ENCODE data around the gene GAS7. TPM values are rescaled to one million over a fixed set of nuclear protein-coding genes. Genes with fewer than 3 reads are reported as not detected.
A peak's percentile ranks its signal among the peaks of the same experiment; 100 is the strongest.

The GAS7 gene
- polyA plus RNA-seq, 1 experiment: 1.4 TPM

DNA sequence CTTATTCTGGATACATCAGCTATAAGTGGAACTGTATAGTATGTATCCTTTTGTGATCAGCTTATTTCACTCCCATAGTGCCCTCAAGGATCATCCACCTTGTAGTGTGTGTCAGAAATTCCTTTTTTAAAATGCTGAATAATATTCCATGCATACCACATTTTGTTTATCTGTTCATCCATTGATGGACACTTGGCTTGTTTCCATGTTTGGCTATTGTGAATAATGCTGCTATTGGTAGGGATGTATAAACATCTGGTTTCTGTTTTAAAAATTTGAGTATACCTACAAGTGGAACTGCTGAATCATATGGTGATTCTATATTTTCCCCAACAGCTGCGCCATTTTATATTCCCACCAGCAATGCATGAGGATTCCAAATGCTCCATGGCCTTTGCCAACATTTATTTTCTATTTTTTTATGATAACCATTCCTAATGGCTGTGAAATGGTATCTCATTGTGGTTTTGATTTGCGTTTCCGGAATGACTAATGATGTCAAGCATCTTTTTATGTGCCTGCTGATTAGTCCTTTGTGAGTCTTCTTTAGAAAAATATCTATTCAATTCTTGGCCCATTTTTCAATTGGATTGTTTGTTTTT is 304.9 kb downstream of the GAS7 start:
- DNase-seq (ENCODE audit: low read depth): no peak
- Histone ChIP-seq H3K4me3 (ENCODE audit: low read depth, low read length) (no peak overlapping the region), H3K27me3 (ENCODE audit: control insufficient read depth, insufficient read depth, low read length) (no peaks in the 10 kb centered on the region; the same call in none of the 2 replicates), H3K36me3 (ENCODE audit: control insufficient read depth, insufficient read depth, low read length) (no peaks in the 10 kb centered on the region)
- TF ChIP-seq, protein P1, sequence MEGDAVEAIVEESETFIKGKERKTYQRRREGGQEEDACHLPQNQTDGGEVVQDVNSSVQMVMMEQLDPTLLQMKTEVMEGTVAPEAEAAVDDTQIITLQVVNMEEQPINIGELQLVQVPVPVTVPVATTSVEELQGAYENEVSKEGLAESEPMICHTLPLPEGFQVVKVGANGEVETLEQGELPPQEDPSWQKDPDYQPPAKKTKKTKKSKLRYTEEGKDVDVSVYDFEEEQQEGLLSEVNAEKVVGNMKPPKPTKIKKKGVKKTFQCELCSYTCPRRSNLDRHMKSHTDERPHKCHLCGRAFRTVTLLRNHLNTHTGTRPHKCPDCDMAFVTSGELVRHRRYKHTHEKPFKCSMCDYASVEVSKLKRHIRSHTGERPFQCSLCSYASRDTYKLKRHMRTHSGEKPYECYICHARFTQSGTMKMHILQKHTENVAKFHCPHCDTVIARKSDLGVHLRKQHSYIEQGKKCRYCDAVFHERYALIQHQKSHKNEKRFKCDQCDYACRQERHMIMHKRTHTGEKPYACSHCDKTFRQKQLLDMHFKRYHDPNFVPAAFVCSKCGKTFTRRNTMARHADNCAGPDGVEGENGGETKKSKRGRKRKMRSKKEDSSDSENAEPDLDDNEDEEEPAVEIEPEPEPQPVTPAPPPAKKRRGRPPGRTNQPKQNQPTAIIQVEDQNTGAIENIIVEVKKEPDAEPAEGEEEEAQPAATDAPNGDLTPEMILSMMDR (IDR thresholded peaks at IDR 0.05; ENCODE audit: insufficient read depth, low read depth, low read length): no peak
- ChIA-PET POLR2A (no interaction called here), CTCF (interaction anchor here (0.6 kb wide), 1 partner anchor 94 kb away, joined by 5 read pairs; no protein-coding TSS in a partner anchor)

DNA sequence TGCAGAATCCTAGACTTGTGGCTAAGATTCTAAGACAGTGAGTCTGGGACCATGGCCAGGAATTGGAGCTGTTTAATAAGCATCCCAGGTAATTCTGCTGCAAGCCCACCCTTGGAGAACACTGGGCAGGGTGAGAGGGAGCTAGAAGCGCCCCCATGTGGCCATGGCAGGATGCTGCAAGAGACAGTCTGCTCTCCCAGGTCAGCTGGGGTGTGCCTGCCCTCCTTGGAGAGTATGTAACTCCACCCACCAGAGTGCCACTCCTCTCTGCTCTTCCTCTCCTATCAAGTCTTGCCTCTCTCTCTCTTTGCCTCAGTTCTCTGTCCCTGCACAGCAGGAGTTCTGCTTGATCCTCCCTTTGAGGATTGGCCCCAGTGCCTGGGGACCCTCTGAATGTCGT is 308.3 kb downstream of the GAS7 start:
- TF ChIP-seq, protein P1 (IDR thresholded peaks at IDR 0.05; ENCODE audit: insufficient read depth, low read depth, low read length): peak; percentile 56
- Histone ChIP-seq H3K36me3 (ENCODE audit: control insufficient read depth, insufficient read depth, low read length) (no peaks in the 10 kb centered on the region), H3K27me3 (ENCODE audit: control insufficient read depth, insufficient read depth, low read length) (peaks cover 2% of the 10 kb centered on the region; the same call in 1 of the 2 replicates), H3K4me3 (ENCODE audit: low read depth, low read length) (no peak overlapping the region)
- POLR2A ChIA-PET: no interaction called here
- no peak for DNase-seq (ENCODE audit: low read depth)
- CTCF ChIA-PET: interaction anchor here (1.1 to 2.5 kb wide), 7 partner anchors 10 to 162 kb away, joined by 3 to 19 read pairs (median 3); no protein-coding TSS in a partner anchor

DNA sequence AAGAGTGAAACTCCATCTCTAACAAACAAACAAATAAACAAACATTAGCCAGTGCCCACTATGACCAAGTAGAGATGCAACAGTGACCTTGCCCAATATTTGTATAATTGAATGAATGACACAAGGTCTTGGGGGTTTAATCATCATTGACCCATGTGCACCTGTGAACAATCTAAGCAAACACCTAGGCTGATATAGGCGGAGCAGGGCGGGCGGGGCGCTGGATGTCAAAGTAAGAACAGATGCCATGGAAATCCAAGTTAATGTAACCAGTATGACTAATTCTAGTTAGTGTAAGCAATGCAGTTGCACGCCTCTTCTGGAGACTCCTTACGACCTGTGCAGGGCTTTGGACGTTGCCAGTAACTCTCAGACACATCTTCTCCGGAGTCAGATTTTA is 310.9 kb downstream of the GAS7 start:
- TF ChIP-seq, protein P1 (IDR thresholded peaks at IDR 0.05; ENCODE audit: insufficient read depth, low read depth, low read length): no peak
- POLR2A ChIA-PET: no interaction called here
- no peak for DNase-seq (ENCODE audit: low read depth)
- Histone ChIP-seq H3K4me3 (ENCODE audit: low read depth, low read length) (no peak overlapping the region), H3K27me3 (ENCODE audit: control insufficient read depth, insufficient read depth, low read length) (peaks cover 2% of the 10 kb centered on the region; the same call in 1 of the 2 replicates), H3K36me3 (ENCODE audit: control insufficient read depth, insufficient read depth, low read length) (no peaks in the 10 kb centered on the region)
- CTCF ChIA-PET: no interaction called here

DNA sequence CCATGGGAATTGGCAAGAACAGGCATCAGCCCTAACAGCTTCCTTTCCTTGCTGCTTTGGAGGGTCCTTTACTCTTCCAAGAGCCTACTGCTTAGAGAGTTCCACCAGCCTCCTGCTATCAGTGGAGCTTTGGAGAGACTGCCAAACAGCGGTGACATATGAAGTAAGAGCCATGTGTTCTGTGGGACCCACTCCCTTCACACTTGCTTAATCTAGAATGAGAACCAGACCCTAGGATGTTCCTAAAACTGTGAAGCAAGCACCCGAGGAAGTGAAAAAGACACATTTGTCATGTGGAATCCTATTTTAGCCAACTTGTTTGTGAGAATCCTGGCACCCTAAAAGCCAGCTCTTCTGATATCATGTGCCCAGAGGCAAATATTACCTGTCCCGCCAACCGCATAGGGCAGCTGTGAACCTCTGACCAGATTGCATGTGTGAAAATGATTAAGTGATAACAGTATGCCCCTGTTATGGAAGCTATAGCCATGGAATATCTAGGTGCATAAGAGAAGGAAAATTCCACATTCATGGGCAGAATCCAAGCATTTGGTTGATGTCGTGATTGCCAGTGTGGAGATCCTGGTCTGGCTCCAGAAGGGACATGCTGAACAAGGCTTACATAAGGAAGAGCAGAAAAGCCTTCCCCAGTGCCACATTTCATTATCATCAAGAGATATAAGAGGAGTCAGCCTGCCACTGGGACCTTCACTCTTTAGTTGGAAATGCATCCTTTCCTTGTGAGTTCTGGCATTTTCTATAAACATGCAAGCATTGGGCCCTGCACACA is 312.1 kb downstream of the GAS7 start:
- DNase-seq (ENCODE audit: low read depth): no peak
- ChIA-PET POLR2A (no interaction called here), CTCF (no interaction called here)
- H3K36me3 ChIP-seq (ENCODE audit: control insufficient read depth, insufficient read depth, low read length): no peaks in the 10 kb centered on the region
- no peak overlapping the region for H3K4me3 ChIP-seq (ENCODE audit: low read depth, low read length)
- TF ChIP-seq, protein P1 (IDR thresholded peaks at IDR 0.05; ENCODE audit: insufficient read depth, low read depth, low read length): no peak
- peaks cover 2% of the 10 kb centered on the region; the same call in 1 of the 2 replicates for H3K27me3 ChIP-seq (ENCODE audit: control insufficient read depth, insufficient read depth, low read length)

DNA sequence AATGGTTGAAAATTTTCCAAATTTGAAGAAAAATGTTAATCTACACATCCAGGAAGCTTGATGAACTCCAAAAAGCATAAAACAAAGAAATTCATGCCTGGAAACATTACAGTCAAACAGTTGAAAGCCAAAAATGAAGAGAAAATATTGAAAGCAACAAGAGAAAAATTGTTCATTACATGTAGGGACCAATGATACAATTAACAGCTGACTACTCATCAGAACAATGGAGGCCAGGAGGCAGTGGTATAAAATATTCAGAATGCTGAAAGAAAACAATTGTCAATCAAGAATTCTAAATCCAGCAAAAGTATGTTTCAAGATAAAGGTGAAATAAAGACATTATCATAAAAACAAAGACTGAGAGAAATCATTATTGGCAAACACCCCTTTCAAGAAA is 315.0 kb downstream of the GAS7 start:
- Histone ChIP-seq H3K36me3 (ENCODE audit: control insufficient read depth, insufficient read depth, low read length) (no peaks in the 10 kb centered on the region), H3K4me3 (ENCODE audit: low read depth, low read length) (no peak overlapping the region), H3K27me3 (ENCODE audit: control insufficient read depth, insufficient read depth, low read length) (0 out of 2 replicates have a peak, but pooled peaks cover 2% of the 10 kb centered on the region)
- no peak for DNase-seq (ENCODE audit: low read depth)
- TF ChIP-seq, protein P1 (IDR thresholded peaks at IDR 0.05; ENCODE audit: insufficient read depth, low read depth, low read length): no peak
- ChIA-PET CTCF (interaction anchor here (1.9 kb wide), 1 partner anchor 8 kb away, joined by 7 read pairs; no protein-coding TSS in a partner anchor), POLR2A (no interaction called here)
